Measurements from ENCODE around the gene NAA80. TPM values are rescaled to one million over a fixed set of nuclear protein-coding genes. Genes with fewer than 3 reads are reported as not detected.

Gene NAA80
- total and polyA plus RNA-seq, 2 donors (not counting 3 experiments of a cell fraction or from before 2014, with no cell fraction given): 9.0 to 13.1 TPM

GRCh38 chr3:50345008-50345407, 45.8 kb upstream of the NAA80 start:
- Histone ChIP-seq H3K36me3 (ENCODE audit: control insufficient read depth in 2 of 2, extremely low read depth in 1 of 2, insufficient read depth in 2 of 2, low read length in 2 of 2) (peaks cover 0 to 4% of the 10 kb centered on the region in 2 experiments), H4K20me1 (replicated peaks; ENCODE audit: control insufficient read depth, extremely low read depth, insufficient read depth, low read length) (no peaks in the 10 kb centered on the region), H2AFZ (ENCODE audit: low read depth, low read length) (no peak overlapping the region), H3K27me3 (ENCODE audit: control insufficient read depth in 2 of 2, insufficient read depth in 2 of 2, low read length in 2 of 2) (no peaks in the 10 kb centered on the region), H3K4me3 (replicated peaks in 1 of 3; ENCODE audit: insufficient read depth in 1 of 3, low read depth in 1 of 3, low read length in 3 of 3) (no peak overlapping the region), H3K9ac (replicated peaks; ENCODE audit: extremely low read depth, insufficient read depth, low read length) (no peak overlapping the region), H3K9me1 (replicated peaks; ENCODE audit: control insufficient read depth, extremely low read depth, insufficient read depth, low read length) (no peaks in the 10 kb centered on the region), H3K4me2 (ENCODE audit: insufficient read depth, low read length) (peak overlapping the region; percentile 50), H3K4me1 (ENCODE audit: control insufficient read depth, extremely low read depth, insufficient read depth, low read length) (peaks cover 17% of the 10 kb centered on the region), H3K27ac (ENCODE audit: insufficient read depth, low read depth, low read length) (no peak overlapping the region), H3K9me3 (replicated peaks; ENCODE audit: control insufficient read depth, insufficient read depth, low read length) (no peaks in the 10 kb centered on the region), H3K79me2 (ENCODE audit: control insufficient read depth, insufficient read depth, low read length) (no peaks in the 10 kb centered on the region)
- POLR2A ChIA-PET: no interaction called here
- TF ChIP-seq POLR2A (IDR thresholded peaks at IDR 0.05; ENCODE audit: low read depth, low read length) (no peak), GATA2 (IDR thresholded peaks at IDR 0.05; ENCODE audit: insufficient read depth, insufficient read length, low read depth, low read length) (no peak), MYC (IDR thresholded peaks at IDR 0.05; ENCODE audit: low read depth, low read length) (no peak), FOS (IDR thresholded peaks at IDR 0.05; ENCODE audit: borderline replicate concordance, insufficient read depth, low read length) (no peak), JUN (IDR thresholded peaks at IDR 0.05; ENCODE audit: borderline replicate concordance, insufficient read depth, insufficient read length, low read depth) (no peak)
- DNase-seq (ENCODE audit: low read depth, low spot score): no peak
- no peak for FAIRE-seq
- CTCF ChIA-PET: interaction anchor here (0.7 to 7.7 kb wide), 4 partner anchors 9 to 196 kb away, joined by 3 to 165 read pairs (median 4); no protein-coding TSS in a partner anchor
- dilution Hi-C loops (cut with MboI; ENCODE audit: extremely low pct_ligation_motif_present, low sequenced_read_pairs) (no loop called here), intact Hi-C loops (cut with micrococcal nuclease) (loop anchor here (5.0 kb wide), 1 partner anchor 92 kb away; no protein-coding TSS in a partner anchor)
- BruUV-seq (replicated peaks): no TSS peak

DNA sequence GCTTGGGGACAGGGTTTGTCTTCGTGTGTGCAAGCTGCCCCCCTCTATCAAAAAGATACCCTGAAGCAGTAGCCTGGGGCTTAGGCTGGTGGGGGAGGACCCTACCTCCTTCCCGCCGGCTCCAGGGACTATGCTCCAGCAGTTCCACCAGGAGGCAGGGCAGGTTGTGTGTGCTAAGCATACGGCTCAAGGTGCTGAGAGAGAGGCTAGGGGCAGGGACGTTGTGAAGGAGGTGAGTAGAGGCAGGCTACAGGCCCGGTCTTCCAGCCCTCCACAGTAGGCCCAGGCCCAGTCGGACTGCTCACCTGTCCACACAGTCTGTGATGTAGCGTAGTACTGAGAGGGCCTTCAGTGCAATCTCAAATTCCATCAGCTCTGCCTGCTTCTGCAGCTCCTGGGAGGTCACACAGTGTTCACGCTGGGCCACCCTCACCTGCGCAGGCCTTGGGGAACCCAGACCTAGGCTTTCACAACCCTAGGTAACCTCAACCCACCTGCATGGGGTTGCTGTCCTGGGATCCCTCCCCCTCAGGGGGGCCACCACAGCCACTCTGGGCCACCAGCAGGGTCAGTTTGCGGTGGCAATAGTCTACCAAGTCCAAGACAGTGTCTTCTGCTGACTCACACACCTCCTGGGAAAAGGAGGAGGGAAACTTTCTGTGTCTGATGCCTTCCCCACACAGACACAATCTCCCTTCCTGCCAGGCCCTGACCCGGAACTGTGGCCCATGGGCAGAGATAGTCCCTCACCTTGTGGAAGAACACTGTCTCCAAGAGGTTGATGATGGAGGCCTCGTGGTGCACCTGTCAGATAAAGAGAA, 43.8 kb upstream of the NAA80 start:
- Histone ChIP-seq H3K79me2 (ENCODE audit: control insufficient read depth, insufficient read depth, low read length) (no peaks in the 10 kb centered on the region), H3K27me3 (ENCODE audit: control insufficient read depth in 2 of 2, insufficient read depth in 2 of 2, low read length in 2 of 2) (no peaks in the 10 kb centered on the region), H3K9me3 (replicated peaks; ENCODE audit: control insufficient read depth, insufficient read depth, low read length) (no peaks in the 10 kb centered on the region), H3K9ac (replicated peaks; ENCODE audit: extremely low read depth, insufficient read depth, low read length) (no peak overlapping the region), H3K4me2 (ENCODE audit: insufficient read depth, low read length) (no peak overlapping the region), H3K27ac (ENCODE audit: insufficient read depth, low read depth, low read length) (no peak overlapping the region), H4K20me1 (replicated peaks; ENCODE audit: control insufficient read depth, extremely low read depth, insufficient read depth, low read length) (no peaks in the 10 kb centered on the region), H3K9me1 (replicated peaks; ENCODE audit: control insufficient read depth, extremely low read depth, insufficient read depth, low read length) (no peaks in the 10 kb centered on the region), H2AFZ (ENCODE audit: low read depth, low read length) (no peak overlapping the region), H3K4me3 (replicated peaks in 1 of 3; ENCODE audit: insufficient read depth in 1 of 3, low read depth in 1 of 3, low read length in 3 of 3) (no peak overlapping the region), H3K4me1 (ENCODE audit: control insufficient read depth, extremely low read depth, insufficient read depth, low read length) (peaks cover 14% of the 10 kb centered on the region), H3K36me3 (ENCODE audit: control insufficient read depth in 2 of 2, extremely low read depth in 1 of 2, insufficient read depth in 2 of 2, low read length in 2 of 2) (no peaks in the 10 kb centered on the region)
- BruUV-seq (replicated peaks): no TSS peak
- TF ChIP-seq MYC (IDR thresholded peaks at IDR 0.05; ENCODE audit: low read depth, low read length) (no peak), EZH2 (IDR thresholded peaks at IDR 0.05; ENCODE audit: borderline replicate concordance, low read depth, low read length, severe bottlenecking) (no peak), JUN (IDR thresholded peaks at IDR 0.05; ENCODE audit: borderline replicate concordance, insufficient read depth, insufficient read length, low read depth) (no peak), FOS (IDR thresholded peaks at IDR 0.05; ENCODE audit: borderline replicate concordance, insufficient read depth, low read length) (no peak), GATA2 (IDR thresholded peaks at IDR 0.05; ENCODE audit: insufficient read depth, insufficient read length, low read depth, low read length) (no peak), CTCF (IDR thresholded peaks at IDR 0.05; ENCODE audit: extremely low read depth in 1 of 2, insufficient read depth in 1 of 2, low read depth in 1 of 2, low read length in 2 of 2) (no peak), POLR2A (IDR thresholded peaks at IDR 0.05; ENCODE audit: low read depth, low read length) (no peak)
- TF ChIP-seq, protein P1, sequence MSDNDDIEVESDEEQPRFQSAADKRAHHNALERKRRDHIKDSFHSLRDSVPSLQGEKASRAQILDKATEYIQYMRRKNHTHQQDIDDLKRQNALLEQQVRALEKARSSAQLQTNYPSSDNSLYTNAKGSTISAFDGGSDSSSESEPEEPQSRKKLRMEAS (IDR thresholded peaks at IDR 0.05; ENCODE audit: insufficient read depth, insufficient read length): no peak
- intact Hi-C loops (cut with micrococcal nuclease): no loop called here
- dilution Hi-C loops (cut with MboI; ENCODE audit: extremely low pct_ligation_motif_present, low sequenced_read_pairs): no loop called here
- ChIA-PET CTCF (interaction anchor here (1.0 to 1.1 kb wide), 2 partner anchors 199 kb away, joined by 4 to 5 read pairs; no protein-coding TSS in a partner anchor), POLR2A (no interaction called here)
- DNase-seq (ENCODE audit: low read depth, low spot score) (no peak), FAIRE-seq (no peak)

Measured in endothelial cell of umbilical vein (primary cell).